ENCODE data around the gene NAA35.

DNA sequence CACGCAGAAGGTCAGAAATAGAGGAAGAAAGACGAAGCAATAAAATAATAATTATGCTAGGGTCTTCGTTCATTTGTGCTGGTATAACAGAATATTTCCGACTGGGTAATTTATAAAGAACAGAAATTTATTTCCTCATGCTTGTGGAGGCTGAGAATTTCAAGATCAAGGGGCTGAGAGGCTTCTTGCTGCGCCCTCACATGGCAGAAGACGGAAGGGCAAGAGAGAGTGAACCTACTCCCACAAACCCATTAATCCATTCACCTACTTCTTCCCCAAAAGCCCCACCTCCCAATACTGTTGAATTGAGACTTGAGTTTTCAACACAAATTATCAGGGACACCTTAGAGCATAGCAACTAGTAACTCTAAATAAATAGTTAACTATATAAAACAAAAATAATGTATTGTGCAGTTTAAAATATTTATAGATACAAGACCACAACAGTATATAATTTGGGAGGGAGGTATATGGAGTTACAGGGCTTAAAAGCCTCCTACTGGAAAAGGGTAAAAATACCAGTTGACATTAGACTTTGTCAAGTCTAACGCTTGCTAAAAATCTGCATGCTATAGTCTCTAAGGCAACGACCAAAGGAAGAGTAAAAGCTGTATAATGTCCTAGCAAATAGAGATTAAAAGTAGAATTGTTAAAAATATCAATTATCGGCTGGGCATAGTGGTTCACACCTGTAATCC lies 40.3 kb upstream of the NAA35 start:
- TF ChIP-seq, protein P1, sequence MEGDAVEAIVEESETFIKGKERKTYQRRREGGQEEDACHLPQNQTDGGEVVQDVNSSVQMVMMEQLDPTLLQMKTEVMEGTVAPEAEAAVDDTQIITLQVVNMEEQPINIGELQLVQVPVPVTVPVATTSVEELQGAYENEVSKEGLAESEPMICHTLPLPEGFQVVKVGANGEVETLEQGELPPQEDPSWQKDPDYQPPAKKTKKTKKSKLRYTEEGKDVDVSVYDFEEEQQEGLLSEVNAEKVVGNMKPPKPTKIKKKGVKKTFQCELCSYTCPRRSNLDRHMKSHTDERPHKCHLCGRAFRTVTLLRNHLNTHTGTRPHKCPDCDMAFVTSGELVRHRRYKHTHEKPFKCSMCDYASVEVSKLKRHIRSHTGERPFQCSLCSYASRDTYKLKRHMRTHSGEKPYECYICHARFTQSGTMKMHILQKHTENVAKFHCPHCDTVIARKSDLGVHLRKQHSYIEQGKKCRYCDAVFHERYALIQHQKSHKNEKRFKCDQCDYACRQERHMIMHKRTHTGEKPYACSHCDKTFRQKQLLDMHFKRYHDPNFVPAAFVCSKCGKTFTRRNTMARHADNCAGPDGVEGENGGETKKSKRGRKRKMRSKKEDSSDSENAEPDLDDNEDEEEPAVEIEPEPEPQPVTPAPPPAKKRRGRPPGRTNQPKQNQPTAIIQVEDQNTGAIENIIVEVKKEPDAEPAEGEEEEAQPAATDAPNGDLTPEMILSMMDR (IDR thresholded peaks at IDR 0.05), result no peak
- TF ChIP-seq POLR2AphosphoS5 (IDR thresholded peaks at IDR 0.05), result no peak
- TF ChIP-seq POLR2A (IDR thresholded peaks at IDR 0.05), result no peak

Data from breast epithelium (tissue), 3 donors.